ENCODE data around the gene TSPAN6.

DNA sequence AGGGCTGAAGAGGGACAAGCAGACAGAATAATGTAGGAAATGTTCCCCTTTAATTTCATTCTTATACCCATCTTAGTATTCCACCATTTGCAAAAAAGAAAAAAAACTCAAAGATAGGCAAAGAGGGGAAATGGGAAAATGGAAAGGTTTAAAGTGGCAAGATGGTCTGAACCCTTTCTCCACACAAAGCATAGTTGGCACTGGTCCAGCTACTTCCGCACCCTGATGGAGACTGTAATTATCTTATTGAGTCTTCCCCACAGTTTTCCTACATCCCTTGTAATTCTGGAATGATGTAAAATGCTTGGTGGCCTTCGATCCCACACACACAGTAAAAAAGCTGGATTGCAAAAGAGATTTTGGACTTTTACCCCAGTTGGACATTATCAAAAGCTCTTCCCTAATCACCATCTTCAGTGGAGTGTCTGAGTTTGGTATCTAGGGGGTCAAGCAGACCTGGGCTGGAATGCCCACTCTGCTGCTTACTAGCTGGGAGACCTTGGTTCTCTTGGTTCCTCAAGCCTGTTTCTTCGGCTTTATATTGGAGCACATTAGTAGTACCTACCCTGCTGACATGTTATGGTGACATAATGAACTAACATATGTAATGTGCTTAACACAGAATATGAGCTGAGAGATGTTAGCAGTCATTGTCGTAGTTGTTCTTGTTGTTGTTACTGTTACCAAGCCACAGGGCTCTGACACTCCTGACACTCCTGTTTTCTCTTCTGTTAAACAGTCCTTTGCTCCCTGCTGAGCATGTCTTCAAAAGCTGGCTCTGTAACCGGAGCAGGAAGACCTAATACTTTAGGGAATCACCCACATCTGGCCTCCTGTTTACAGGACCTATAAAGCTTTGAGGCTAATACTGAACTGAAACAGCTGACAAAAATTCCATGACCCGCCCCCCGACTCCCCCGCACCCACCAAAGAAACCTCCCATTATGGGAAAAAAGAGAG is 12.1 kb upstream of the TSPAN6 start:
- TF ChIP-seq, protein P1, sequence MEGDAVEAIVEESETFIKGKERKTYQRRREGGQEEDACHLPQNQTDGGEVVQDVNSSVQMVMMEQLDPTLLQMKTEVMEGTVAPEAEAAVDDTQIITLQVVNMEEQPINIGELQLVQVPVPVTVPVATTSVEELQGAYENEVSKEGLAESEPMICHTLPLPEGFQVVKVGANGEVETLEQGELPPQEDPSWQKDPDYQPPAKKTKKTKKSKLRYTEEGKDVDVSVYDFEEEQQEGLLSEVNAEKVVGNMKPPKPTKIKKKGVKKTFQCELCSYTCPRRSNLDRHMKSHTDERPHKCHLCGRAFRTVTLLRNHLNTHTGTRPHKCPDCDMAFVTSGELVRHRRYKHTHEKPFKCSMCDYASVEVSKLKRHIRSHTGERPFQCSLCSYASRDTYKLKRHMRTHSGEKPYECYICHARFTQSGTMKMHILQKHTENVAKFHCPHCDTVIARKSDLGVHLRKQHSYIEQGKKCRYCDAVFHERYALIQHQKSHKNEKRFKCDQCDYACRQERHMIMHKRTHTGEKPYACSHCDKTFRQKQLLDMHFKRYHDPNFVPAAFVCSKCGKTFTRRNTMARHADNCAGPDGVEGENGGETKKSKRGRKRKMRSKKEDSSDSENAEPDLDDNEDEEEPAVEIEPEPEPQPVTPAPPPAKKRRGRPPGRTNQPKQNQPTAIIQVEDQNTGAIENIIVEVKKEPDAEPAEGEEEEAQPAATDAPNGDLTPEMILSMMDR (conservative IDR thresholded peaks at IDR 0.05), result no peak
- TF ChIP-seq EZH2 (IDR thresholded peaks at IDR 0.05; ENCODE audit: low read depth), result no peak

Data from PC-9 (cell line).